ENCODE results near the gene SERTAD2.
A peak's percentile ranks its signal among the peaks of the same experiment; 100 is the strongest.

SERTAD2 gene

GRCh38 chr2:64646007-64646880, 7.5 kb downstream of the SERTAD2 start:
- peak; percentile 62 to 84 (median 71) for DNase-seq

GRCh38 chr2:64644458-64645382, 9.0 kb downstream of the SERTAD2 start:
- DNase-seq: peak in 2 of 5 donors; percentile 10 to 69

GRCh38 chr2:64643838-64644457, 9.8 kb downstream of the SERTAD2 start:
- DNase-seq: no peak

GRCh38 chr2:64641599-64641998, 12.1 kb downstream of the SERTAD2 start:
- DNase-seq: no peak

GRCh38 chr2:64640153-64641044, 13.3 kb downstream of the SERTAD2 start:
- DNase-seq: no peak

GRCh38 chr2:64639691-64640090, 14.0 kb downstream of the SERTAD2 start:
- DNase-seq: no peak

GRCh38 chr2:64638502-64639120, 15.1 kb downstream of the SERTAD2 start:
- DNase-seq: no peak

- no peak for DNase-seq
Measured at GRCh38 chr2:64637931-64638330, 15.8 kb downstream of the SERTAD2 start.

GRCh38 chr2:64637000-64637635, 16.6 kb downstream of the SERTAD2 start:
- DNase-seq: no peak

GRCh38 chr2:64635976-64636911, 17.5 kb downstream of the SERTAD2 start:
- DNase-seq: peak in 1 of 5 donors; percentile 32

GRCh38 chr2:64634345-64635267, 19.1 kb downstream of the SERTAD2 start:
- DNase-seq: no peak

GRCh38 chr2:64632835-64633819, 20.6 kb downstream of the SERTAD2 start:
- no peak for DNase-seq

- no peak for DNase-seq
Measured at GRCh38 chr2:64631771-64632170, 21.9 kb downstream of the SERTAD2 start.

GRCh38 chr2:64630752-64631151, 23.0 kb downstream of the SERTAD2 start:
- no peak for DNase-seq

- DNase-seq: no peak
Measured at GRCh38 chr2:64629875-64630274, 23.8 kb downstream of the SERTAD2 start.

GRCh38 chr2:64629329-64629781, 24.4 kb downstream of the SERTAD2 start:
- DNase-seq: no peak
